Measurements from ENCODE around the gene CDH10.

The CDH10 gene

GRCh38 chr5:24525414-24525813 is 119.4 kb downstream of the CDH10 start:
- Histone ChIP-seq H3K27me3 (ENCODE audit: insufficient read depth, low read depth) (no peaks in the 10 kb centered on the region), H3K4me3 (IDR thresholded peaks at IDR 0.05; ENCODE audit: insufficient read depth, low read depth, low read length) (no peak overlapping the region), H3K4me2 (no peak overlapping the region), H4K20me1 (ENCODE audit: insufficient read depth) (no peaks in the 10 kb centered on the region), H3K36me3 (ENCODE audit: insufficient read depth) (no peaks in the 10 kb centered on the region), H3K9ac (no peak overlapping the region), H3K4me1 (ENCODE audit: low read depth, poor library complexity, severe bottlenecking) (no peaks in the 10 kb centered on the region), H3K27ac (no peak overlapping the region), H3K79me2 (ENCODE audit: insufficient read depth, low read depth) (no peaks in the 10 kb centered on the region), H2AFZ (ENCODE audit: low read depth) (no peak overlapping the region)
- no peak for TF ChIP-seq CTCF (conservative IDR thresholded peaks at IDR 0.05; ENCODE audit: low read depth, low read length)

GRCh38 chr5:24512423-24512822 is 132.4 kb downstream of the CDH10 start:
- H4K20me1 ChIP-seq (ENCODE audit: insufficient read depth): no peaks in the 10 kb centered on the region
- H3K27ac ChIP-seq: no peak overlapping the region
- no peak overlapping the region for H3K4me3 ChIP-seq (IDR thresholded peaks at IDR 0.05; ENCODE audit: insufficient read depth, low read depth, low read length)
- H3K4me2 ChIP-seq: no peak overlapping the region
- no peak overlapping the region for H2AFZ ChIP-seq (ENCODE audit: low read depth)
- no peaks in the 10 kb centered on the region for H3K27me3 ChIP-seq (ENCODE audit: insufficient read depth, low read depth)
- TF ChIP-seq CTCF (conservative IDR thresholded peaks at IDR 0.05; ENCODE audit: low read depth, low read length): no peak
- H3K36me3 ChIP-seq (ENCODE audit: insufficient read depth): no peaks in the 10 kb centered on the region
- H3K9ac ChIP-seq: no peak overlapping the region
- no peaks in the 10 kb centered on the region for H3K79me2 ChIP-seq (ENCODE audit: insufficient read depth, low read depth)
- no peaks in the 10 kb centered on the region for H3K4me1 ChIP-seq (ENCODE audit: low read depth, poor library complexity, severe bottlenecking)

- Histone ChIP-seq H3K27me3 (ENCODE audit: insufficient read depth, low read depth) (no peaks in the 10 kb centered on the region), H3K4me1 (ENCODE audit: low read depth, poor library complexity, severe bottlenecking) (no peaks in the 10 kb centered on the region), H3K27ac (no peak overlapping the region), H3K9ac (no peak overlapping the region), H3K36me3 (ENCODE audit: insufficient read depth) (no peaks in the 10 kb centered on the region), H3K79me2 (ENCODE audit: insufficient read depth, low read depth) (no peaks in the 10 kb centered on the region), H3K4me2 (no peak overlapping the region), H4K20me1 (ENCODE audit: insufficient read depth) (no peaks in the 10 kb centered on the region), H2AFZ (ENCODE audit: low read depth) (no peak overlapping the region), H3K4me3 (IDR thresholded peaks at IDR 0.05; ENCODE audit: insufficient read depth, low read depth, low read length) (no peak overlapping the region)
- no peak for TF ChIP-seq CTCF (conservative IDR thresholded peaks at IDR 0.05; ENCODE audit: low read depth, low read length)
Measured at GRCh38 chr5:24510523-24510988, 134.2 kb downstream of the CDH10 start.

GRCh38 chr5:24509943-24510342 is 134.8 kb downstream of the CDH10 start:
- Histone ChIP-seq H3K9ac (no peak overlapping the region), H3K4me1 (ENCODE audit: low read depth, poor library complexity, severe bottlenecking) (no peaks in the 10 kb centered on the region), H2AFZ (ENCODE audit: low read depth) (no peak overlapping the region), H3K27me3 (ENCODE audit: insufficient read depth, low read depth) (no peaks in the 10 kb centered on the region), H3K79me2 (ENCODE audit: insufficient read depth, low read depth) (no peaks in the 10 kb centered on the region), H3K4me2 (no peak overlapping the region), H4K20me1 (ENCODE audit: insufficient read depth) (no peaks in the 10 kb centered on the region), H3K4me3 (IDR thresholded peaks at IDR 0.05; ENCODE audit: insufficient read depth, low read depth, low read length) (no peak overlapping the region), H3K27ac (no peak overlapping the region), H3K36me3 (ENCODE audit: insufficient read depth) (no peaks in the 10 kb centered on the region)
- TF ChIP-seq CTCF (conservative IDR thresholded peaks at IDR 0.05; ENCODE audit: low read depth, low read length): no peak
